Liver (tissue), 9 donors: ENCODE measurements around the gene ACP6. TPM values are rescaled to one million over a fixed set of nuclear protein-coding genes. Genes with fewer than 3 reads are reported as not detected.

Experiments used
- DNase-seq: peaks from one replicate; pipeline ENCODE4 v3.0.0-alpha.2; 2017; ENCODE audit warnings: low spot score
- H3K27ac ChIP-seq, 2 donors: one replicate each; pipeline ENCODE4 v1.7.0; 2013; ENCODE audit warnings: inconsistent platforms in 2 of 2, low read length in 2 of 2, control low read depth in 1 of 2, low read depth in 1 of 2, mild to moderate bottlenecking in 1 of 2
- H3K27me3 ChIP-seq, 4 donors: one replicate each; pipeline versions ENCODE4 v1.6.1 to v1.7.0; 2013; ENCODE audit warnings: low read length in 3 of 4, inconsistent platforms in 1 of 4, mild to moderate bottlenecking in 1 of 4, moderate library complexity in 1 of 4; ENCODE audit not compliant: control insufficient read depth in 4 of 4, insufficient read depth in 4 of 4
- H3K36me3 ChIP-seq, 4 donors: one replicate each; pipeline versions ENCODE4 v1.6.1 to v1.7.0; 2013; ENCODE audit warnings: low read length in 3 of 4, mild to moderate bottlenecking in 3 of 4, low read depth in 1 of 4, moderate library complexity in 1 of 4; ENCODE audit not compliant: control insufficient read depth in 4 of 4, insufficient read depth in 3 of 4
- H3K4me1 ChIP-seq, 4 donors: one replicate each; pipeline versions ENCODE4 v1.6.1 to v1.7.0; 2013; ENCODE audit warnings: low read length in 3 of 4, mild to moderate bottlenecking in 3 of 4, moderate library complexity in 1 of 4; ENCODE audit not compliant: control insufficient read depth in 4 of 4, insufficient read depth in 4 of 4
- H3K4me3 ChIP-seq, 3 donors: one replicate each; pipeline versions ENCODE4 v1.6.1 to v1.7.0; 2013; ENCODE audit warnings: low read length in 3 of 3, control low read depth in 1 of 3, low read depth in 1 of 3, mild to moderate bottlenecking in 1 of 3
- H3K9ac ChIP-seq, 2 donors: one replicate each; pipeline ENCODE4 v1.7.0; 2013; ENCODE audit warnings: low read length in 2 of 2, mild to moderate bottlenecking in 2 of 2, moderate library complexity in 2 of 2, control low read depth in 1 of 2, low read depth in 1 of 2
- H3K9me3 ChIP-seq, 4 donors: one replicate each; pipeline versions ENCODE4 v1.6.1 to v1.7.0; 2013; ENCODE audit warnings: low read length in 3 of 4; ENCODE audit not compliant: control insufficient read depth in 4 of 4
- EGR1 ChIP-seq, 2 donors: IDR thresholded peaks; 2 replicates each; pipeline ENCODE4 v1.6.1; 2016 to 2018; ENCODE audit warnings: antibody characterized with exemption in 2 of 2, low read depth in 2 of 2
- FOXA1 ChIP-seq: IDR thresholded peaks from 2 replicates; pipeline ENCODE4 v1.6.1; 2016; ENCODE audit warnings: antibody characterized with exemption
- HNF4A ChIP-seq, 2 donors: conservative IDR thresholded peaks; 2 replicates each; pipeline ENCODE4 v1.6.1; 2016; ENCODE audit warnings: antibody characterized with exemption in 2 of 2, mild to moderate bottlenecking in 2 of 2
- HNF4G ChIP-seq: IDR thresholded peaks from 2 replicates; pipeline ENCODE4 v1.6.1; 2016; ENCODE audit warnings: antibody characterized with exemption
- JUND ChIP-seq, 2 donors: IDR thresholded peaks; 2 replicates each; pipeline ENCODE4 v1.6.1; 2016; ENCODE audit warnings: antibody characterized with exemption in 2 of 2
- NR2F2 ChIP-seq: IDR thresholded peaks from 2 replicates; pipeline ENCODE4 v1.6.1; 2016; ENCODE audit warnings: antibody characterized with exemption
- RAD21 ChIP-seq, 2 donors: IDR thresholded peaks; 2 replicates each; pipeline ENCODE4 v1.6.1; 2016; ENCODE audit warnings: antibody characterized with exemption in 2 of 2, mild to moderate bottlenecking in 2 of 2
- RXRA ChIP-seq, 2 donors: IDR thresholded peaks; 2 replicates each; pipeline ENCODE4 v1.6.1; 2017 to 2018; ENCODE audit warnings: antibody characterized with exemption in 2 of 2, mild to moderate bottlenecking in 1 of 2
- TAF1 ChIP-seq: conservative IDR thresholded peaks from 2 replicates; pipeline ENCODE4 v1.6.1; 2016; ENCODE audit warnings: antibody characterized with exemption, mild to moderate bottlenecking
- YY1 ChIP-seq: IDR thresholded peaks from 2 replicates; pipeline ENCODE4 v1.6.1; 2016; ENCODE audit warnings: antibody characterized with exemption, mild to moderate bottlenecking
- WGBS: extraction: QIAGEN DNeasy Blood & Tissue Kit; methylation state at CpG from one replicate; pipeline ENCODE4 v1.1.7; 2013; 5-methylcytosine and 5-hydroxymethylcytosine counted together
- polyA plus RNA-seq, 2 donors: library from polyadenylated mRNA; stranded (reverse) in 1 of 2; unstranded in 1 of 2; fragments of 200-250 nt in 1 of 2; fragments of >200 nt in 1 of 2; fragmentation: Nextera tagmentation in 1 of 2; extraction: Ambion mirVana in 1 of 2; gene quantifications; one replicate each; pipeline versions ENCODE4 v1.2.1 to v1.2.3, GENCODE V29; 2013 to 2015
- total RNA-seq, 2 donors: library from RNA; depleted of rRNA; stranded (reverse); fragments of >200 nt; gene quantifications; one replicate each; pipeline ENCODE4 v1.2.3, GENCODE V29; 2014
- TF ChIP-seq, protein P1 (sequence below): fragments of 150-350 bp; IDR thresholded peaks from 2 replicates; pipeline ENCODE4 v1.5.1; 2017; ENCODE audit warnings: improper control_type of control experiment, low read depth, low read length; ENCODE audit not compliant: missing input control
- TF ChIP-seq, protein P2 (sequence below): IDR thresholded peaks from 2 replicates; pipeline ENCODE4 v1.6.1; 2016; ENCODE audit warnings: antibody characterized with exemption
- TF ChIP-seq, protein P3 (sequence below): IDR thresholded peaks from 2 replicates; pipeline ENCODE4 v1.6.1; 2016; ENCODE audit warnings: antibody characterized with exemption, mild to moderate bottlenecking
- TF ChIP-seq, protein P4 (sequence below): IDR thresholded peaks from 2 replicates; pipeline ENCODE4 v1.6.1; 2016; ENCODE audit warnings: antibody characterized with exemption
- TF ChIP-seq, protein P5 (sequence below): IDR thresholded peaks from 2 replicates; pipeline ENCODE4 v1.6.1; 2016; ENCODE audit warnings: antibody characterized with exemption
- donor health status: healthy.
- donor health status: healthy.
- donor health status: healthy.
- donor health status: healthy.
- donor health status: healthy.

ACP6 gene
- total and polyA plus RNA-seq, 4 donors = 4.7 to 18.1 (median 7.9) TPM

DNA sequence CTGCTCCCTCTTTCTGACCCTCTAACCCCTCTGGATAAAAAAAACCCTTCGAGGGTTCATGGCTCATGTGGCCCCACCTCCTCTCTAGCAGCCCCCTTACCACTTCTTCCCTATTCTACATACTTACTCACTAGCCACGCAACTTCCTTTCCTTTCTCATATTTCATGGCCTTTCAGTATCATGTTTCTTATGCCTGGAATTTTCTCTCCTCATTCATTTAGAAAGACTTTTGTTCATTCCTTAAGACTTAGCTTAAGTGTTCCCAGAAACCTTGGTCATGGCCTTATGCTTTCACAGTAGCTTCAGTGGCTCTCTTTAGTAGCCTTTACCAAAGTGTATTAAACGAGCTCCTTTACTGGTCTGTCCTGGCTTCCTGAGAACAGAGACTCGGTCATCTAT, 6.1 kb downstream of the ACP6 start:
- Histone ChIP-seq H3K9me3 (peaks cover 0 to 3% (median 0%) of the 10 kb centered on the region in 4 donors), H3K27me3 (no peaks in the 10 kb centered on the region), H3K9ac (no peak overlapping the region), H3K36me3 (peaks cover 0 to 4% (median under 1%) of the 10 kb centered on the region in 4 donors), H3K27ac (no peak overlapping the region), H3K4me1 (peaks cover 2 to 9% (median 7%) of the 10 kb centered on the region in 4 donors), H3K4me3 (no peak overlapping the region)
- WGBS = 90% methylated on average over 4 of the region's 4 CpGs
- no peak for DNase-seq
- no peak for TF ChIP-seq HNF4G
- TF ChIP-seq, protein P1, sequence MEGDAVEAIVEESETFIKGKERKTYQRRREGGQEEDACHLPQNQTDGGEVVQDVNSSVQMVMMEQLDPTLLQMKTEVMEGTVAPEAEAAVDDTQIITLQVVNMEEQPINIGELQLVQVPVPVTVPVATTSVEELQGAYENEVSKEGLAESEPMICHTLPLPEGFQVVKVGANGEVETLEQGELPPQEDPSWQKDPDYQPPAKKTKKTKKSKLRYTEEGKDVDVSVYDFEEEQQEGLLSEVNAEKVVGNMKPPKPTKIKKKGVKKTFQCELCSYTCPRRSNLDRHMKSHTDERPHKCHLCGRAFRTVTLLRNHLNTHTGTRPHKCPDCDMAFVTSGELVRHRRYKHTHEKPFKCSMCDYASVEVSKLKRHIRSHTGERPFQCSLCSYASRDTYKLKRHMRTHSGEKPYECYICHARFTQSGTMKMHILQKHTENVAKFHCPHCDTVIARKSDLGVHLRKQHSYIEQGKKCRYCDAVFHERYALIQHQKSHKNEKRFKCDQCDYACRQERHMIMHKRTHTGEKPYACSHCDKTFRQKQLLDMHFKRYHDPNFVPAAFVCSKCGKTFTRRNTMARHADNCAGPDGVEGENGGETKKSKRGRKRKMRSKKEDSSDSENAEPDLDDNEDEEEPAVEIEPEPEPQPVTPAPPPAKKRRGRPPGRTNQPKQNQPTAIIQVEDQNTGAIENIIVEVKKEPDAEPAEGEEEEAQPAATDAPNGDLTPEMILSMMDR = no peak
- no peak for TF ChIP-seq YY1
- TF ChIP-seq NR2F2 = no peak

DNA sequence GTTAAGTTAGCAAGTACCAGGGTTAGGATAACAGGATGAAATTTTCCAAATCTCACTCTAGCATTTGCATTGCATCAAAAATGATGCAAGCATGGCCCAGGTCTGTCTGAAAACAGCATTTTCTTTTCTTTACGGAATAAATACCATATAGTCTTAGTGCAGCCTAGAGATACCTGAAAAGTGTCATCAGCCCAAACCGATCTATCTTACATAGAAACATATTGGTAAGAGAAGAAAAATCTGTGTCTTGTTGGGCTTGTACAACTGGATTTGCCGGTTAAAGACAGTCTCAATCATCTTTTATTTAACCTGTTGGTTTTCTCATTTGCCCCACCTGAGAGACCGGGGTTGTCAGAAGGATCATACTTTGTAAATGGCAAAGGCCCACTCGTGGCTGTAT, 15.8 kb downstream of the ACP6 start:
- TF ChIP-seq RXRA (IDR thresholded peaks at IDR 0.05) (no peak), FOXA1 (no peak), HNF4G (no peak), JUND (IDR thresholded peaks at IDR 0.05) (no peak), HNF4A (conservative IDR thresholded peaks at IDR 0.05) (no peak), RAD21 (IDR thresholded peaks at IDR 0.05) (no peak), YY1 (no peak), TAF1 (no peak), EGR1 (IDR thresholded peaks at IDR 0.05; ENCODE audit: low read depth in 2 of 2) (no peak)
- TF ChIP-seq, protein P1 = no peak
- TF ChIP-seq, protein P2, sequence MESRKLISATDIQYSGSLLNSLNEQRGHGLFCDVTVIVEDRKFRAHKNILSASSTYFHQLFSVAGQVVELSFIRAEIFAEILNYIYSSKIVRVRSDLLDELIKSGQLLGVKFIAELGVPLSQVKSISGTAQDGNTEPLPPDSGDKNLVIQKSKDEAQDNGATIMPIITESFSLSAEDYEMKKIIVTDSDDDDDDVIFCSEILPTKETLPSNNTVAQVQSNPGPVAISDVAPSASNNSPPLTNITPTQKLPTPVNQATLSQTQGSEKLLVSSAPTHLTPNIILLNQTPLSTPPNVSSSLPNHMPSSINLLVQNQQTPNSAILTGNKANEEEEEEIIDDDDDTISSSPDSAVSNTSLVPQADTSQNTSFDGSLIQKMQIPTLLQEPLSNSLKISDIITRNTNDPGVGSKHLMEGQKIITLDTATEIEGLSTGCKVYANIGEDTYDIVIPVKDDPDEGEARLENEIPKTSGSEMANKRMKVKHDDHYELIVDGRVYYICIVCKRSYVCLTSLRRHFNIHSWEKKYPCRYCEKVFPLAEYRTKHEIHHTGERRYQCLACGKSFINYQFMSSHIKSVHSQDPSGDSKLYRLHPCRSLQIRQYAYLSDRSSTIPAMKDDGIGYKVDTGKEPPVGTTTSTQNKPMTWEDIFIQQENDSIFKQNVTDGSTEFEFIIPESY = no peak
- TF ChIP-seq, protein P3, sequence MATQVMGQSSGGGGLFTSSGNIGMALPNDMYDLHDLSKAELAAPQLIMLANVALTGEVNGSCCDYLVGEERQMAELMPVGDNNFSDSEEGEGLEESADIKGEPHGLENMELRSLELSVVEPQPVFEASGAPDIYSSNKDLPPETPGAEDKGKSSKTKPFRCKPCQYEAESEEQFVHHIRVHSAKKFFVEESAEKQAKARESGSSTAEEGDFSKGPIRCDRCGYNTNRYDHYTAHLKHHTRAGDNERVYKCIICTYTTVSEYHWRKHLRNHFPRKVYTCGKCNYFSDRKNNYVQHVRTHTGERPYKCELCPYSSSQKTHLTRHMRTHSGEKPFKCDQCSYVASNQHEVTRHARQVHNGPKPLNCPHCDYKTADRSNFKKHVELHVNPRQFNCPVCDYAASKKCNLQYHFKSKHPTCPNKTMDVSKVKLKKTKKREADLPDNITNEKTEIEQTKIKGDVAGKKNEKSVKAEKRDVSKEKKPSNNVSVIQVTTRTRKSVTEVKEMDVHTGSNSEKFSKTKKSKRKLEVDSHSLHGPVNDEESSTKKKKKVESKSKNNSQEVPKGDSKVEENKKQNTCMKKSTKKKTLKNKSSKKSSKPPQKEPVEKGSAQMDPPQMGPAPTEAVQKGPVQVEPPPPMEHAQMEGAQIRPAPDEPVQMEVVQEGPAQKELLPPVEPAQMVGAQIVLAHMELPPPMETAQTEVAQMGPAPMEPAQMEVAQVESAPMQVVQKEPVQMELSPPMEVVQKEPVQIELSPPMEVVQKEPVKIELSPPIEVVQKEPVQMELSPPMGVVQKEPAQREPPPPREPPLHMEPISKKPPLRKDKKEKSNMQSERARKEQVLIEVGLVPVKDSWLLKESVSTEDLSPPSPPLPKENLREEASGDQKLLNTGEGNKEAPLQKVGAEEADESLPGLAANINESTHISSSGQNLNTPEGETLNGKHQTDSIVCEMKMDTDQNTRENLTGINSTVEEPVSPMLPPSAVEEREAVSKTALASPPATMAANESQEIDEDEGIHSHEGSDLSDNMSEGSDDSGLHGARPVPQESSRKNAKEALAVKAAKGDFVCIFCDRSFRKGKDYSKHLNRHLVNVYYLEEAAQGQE = no peak
- TF ChIP-seq, protein P4, sequence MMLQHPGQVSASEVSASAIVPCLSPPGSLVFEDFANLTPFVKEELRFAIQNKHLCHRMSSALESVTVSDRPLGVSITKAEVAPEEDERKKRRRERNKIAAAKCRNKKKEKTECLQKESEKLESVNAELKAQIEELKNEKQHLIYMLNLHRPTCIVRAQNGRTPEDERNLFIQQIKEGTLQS = no peak
- TF ChIP-seq, protein P5, sequence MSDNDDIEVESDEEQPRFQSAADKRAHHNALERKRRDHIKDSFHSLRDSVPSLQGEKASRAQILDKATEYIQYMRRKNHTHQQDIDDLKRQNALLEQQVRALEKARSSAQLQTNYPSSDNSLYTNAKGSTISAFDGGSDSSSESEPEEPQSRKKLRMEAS = no peak
- no peak for DNase-seq
- Histone ChIP-seq H3K4me1 (no peaks in the 10 kb centered on the region), H3K4me3 (no peak overlapping the region), H3K36me3 (peaks cover 4 to 43% (median 29%) of the 10 kb centered on the region in 4 donors), H3K9me3 (no peaks in the 10 kb centered on the region), H3K9ac (no peak overlapping the region), H3K27me3 (no peaks in the 10 kb centered on the region), H3K27ac (no peak overlapping the region)
- WGBS = 97% methylated on average over 5 of the region's 5 CpGs
